Left colon (tissue), 2 donors: ENCODE results near the gene RBMS2. TPM values are rescaled to one million over a fixed set of nuclear protein-coding genes. Genes with fewer than 3 reads are reported as not detected.
A peak's percentile ranks its signal among the peaks of the same experiment; 100 is the strongest.

Source experiments
- ATAC-seq: fragments of 200-7000 bp; cut with Tn5 transposase; one replicate; pipeline ENCODE4 v1.9.1; 2020; ENCODE audit warnings: mild to moderate bottlenecking, moderate library complexity
- DNase-seq, 2 donors: peaks; one replicate each; pipeline ENCODE4 v3.0.0-alpha.2; 2020
- intact Hi-C, 2 donors: fragments of 100-400 bp; cut with DNase I in 1 of 2; cut with micrococcal nuclease in 1 of 2; formaldehyde crosslinking; loops; one replicate each; pipeline versions ENCODE4 v1.11.2 to v1.14.0; 2022; cut with DNase I, micrococcal nuclease
- total RNA-seq, 2 donors: library from RNA; stranded (reverse); fragmentation: NEBNext Ultra II Directional; extraction: Animal tissue kit (Norgen Biotek cat#: 25700); gene quantifications; one replicate each; pipeline ENCODE4 v1.2.1, GENCODE V29; 2021
- donor health status: DM: no; HTN: no; CAD: no.
- donor health status: DM: yes; HTN: yes; CAD: no.

The RBMS2 gene
- total RNA-seq, 2 donors from 2014 or later, result 33.9 to 40.2 TPM

DNA sequence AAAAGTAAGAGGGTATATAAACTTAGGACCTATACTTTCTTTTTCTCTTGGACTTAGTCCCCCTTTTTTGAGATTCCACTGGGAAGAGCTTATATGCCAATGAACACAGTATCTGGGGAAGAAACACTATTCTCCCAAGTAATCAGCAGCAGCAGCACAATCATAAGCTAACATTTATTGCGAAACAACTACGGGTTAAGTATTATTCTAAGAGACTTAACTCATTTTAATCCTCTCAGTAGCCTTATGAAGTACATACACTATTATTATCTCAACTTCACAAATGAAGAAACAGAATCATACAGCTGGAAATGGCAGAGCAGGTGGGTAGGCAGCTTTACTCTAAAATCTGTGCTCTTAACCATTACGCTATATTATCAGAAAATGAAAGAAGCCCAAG lies 80.6 kb downstream of the RBMS2 start:
- intact Hi-C loops, result no loop called here
- DNase-seq, result no peak
- no peak for ATAC-seq

DNA sequence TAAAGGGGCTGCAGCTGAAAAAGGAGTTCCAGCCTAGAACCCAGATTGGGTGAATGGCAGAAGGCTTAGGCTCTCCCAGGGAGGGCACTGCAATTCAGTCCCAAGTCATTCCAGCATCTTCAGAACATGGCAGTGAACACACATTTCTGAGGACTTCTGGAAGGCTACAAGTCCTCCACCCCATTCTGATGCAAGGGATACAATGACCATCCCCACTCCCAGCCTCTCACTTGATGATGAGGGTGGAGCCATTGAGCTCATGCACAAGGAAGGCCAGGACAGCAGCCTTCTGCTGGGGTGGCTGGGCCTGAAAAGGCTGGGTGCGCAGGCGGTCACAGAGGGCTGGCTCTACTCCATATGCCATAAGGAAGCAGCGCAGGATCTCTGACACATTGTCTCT lies 82.7 kb downstream of the RBMS2 start:
- peak; percentile 10 for ATAC-seq
- intact Hi-C loops, result no loop called here

DNA sequence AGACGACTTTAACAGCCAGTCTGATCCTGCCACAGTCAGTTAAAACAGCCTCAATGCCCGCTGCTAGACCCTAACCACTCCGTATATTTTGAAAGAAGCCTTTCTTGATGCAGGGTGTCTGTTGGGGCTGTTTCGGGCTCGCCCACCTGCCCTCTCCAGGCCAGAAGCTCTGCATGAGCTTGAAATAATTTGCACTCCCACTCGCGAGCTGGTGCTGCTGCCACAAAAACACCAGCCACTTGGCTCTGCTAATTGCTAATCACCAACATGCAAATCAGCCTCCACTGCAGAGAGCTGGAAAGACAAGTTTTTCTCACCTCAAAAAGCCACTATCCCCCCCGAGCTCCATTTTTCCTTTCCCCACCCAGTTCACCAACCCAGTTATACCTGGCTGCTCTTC lies 93.0 kb downstream of the RBMS2 start:
- ATAC-seq, result no peak
- intact Hi-C loops, result no loop called here
- no peak for DNase-seq

More for the DNA sequence above, 82.7 kb downstream of the RBMS2 start:
- DNase-seq, result no peak

DNA sequence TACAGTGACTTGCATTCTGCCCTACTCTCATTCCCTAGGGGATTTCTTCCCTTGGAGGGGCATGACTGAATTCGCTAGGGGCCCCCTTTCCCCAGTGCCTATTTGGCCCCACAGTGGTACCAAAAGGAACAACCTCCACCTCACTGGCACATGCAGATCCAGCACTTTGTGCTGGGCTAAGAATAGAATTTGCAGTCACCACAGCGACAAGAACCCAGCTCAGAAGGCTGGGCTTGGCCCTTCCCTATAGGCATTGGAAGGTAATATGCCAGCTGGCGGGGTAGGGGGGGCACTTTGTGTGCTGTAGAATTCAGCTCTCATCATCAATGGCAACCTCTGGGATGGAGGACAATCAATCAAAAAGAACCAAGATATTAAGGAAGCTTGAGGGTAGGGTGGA lies 94.6 kb downstream of the RBMS2 start:
- ATAC-seq, result no peak
- DNase-seq, result no peak
- intact Hi-C loops, result no loop called here

DNA sequence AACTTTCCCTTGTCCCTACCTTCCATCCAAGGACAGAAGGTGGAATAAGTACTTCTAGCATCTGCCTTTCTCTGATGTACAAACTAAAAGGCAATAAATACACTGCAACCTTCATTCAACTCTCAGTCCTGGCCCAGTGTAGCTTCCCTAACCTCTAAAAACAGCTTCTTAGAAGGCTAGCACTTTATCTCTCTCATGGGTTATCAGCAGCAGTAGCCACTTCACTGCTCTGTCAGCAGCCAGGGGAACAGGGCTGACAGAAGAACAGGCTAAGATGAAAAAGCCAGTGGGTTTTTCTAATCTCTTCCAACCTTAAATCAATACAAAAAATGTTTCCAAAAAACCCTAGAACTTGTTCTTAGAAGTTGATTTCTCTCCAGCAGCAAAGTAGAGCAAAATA lies 95.3 kb downstream of the RBMS2 start:
- ATAC-seq (no peak), DNase-seq (no peak)
- intact Hi-C loops, result no loop called here

DNA sequence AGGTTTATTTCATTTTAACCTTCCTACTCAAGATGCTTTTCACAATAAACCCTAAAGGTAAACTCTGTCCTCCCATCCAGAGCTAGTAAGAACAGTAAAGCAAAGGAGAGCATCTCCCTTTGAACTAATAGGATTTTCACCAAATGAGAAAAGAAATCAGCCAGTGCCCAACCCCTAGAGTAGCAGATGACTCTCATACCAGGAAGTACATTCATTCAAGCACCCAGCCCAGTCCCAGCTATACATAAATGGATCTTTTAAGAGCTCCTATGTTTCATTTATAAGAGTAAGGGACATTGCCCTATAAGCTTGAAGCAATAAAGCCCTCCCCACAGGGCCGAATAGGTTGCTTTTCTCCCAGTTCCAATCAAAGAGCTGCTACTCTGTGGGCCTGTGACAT lies 100.9 kb downstream of the RBMS2 start:
- DNase-seq (no peak), ATAC-seq (peak; percentile 86)
- intact Hi-C loops, result no loop called here

DNA sequence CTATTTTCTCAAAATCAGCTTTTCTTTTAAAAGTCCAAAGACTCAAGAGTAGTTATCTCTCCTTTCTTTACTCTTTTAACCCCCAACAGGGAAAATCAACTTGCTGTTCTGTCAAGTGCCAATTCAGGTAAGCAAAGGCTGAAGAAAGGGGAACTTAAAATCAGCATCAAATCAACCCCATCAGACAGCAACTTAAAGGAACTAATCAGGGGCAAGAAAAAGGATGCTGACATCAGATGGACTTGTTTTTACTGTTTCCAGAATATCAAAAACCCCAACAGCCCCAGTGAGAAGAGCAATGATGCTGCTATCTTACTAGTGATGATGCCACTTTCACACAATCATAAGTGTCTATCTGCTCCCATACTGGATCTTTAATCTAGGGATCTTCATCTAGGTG lies 105.1 kb downstream of the RBMS2 start:
- ATAC-seq, result no peak
- DNase-seq, result no peak
- intact Hi-C loops, result no loop called here

DNA sequence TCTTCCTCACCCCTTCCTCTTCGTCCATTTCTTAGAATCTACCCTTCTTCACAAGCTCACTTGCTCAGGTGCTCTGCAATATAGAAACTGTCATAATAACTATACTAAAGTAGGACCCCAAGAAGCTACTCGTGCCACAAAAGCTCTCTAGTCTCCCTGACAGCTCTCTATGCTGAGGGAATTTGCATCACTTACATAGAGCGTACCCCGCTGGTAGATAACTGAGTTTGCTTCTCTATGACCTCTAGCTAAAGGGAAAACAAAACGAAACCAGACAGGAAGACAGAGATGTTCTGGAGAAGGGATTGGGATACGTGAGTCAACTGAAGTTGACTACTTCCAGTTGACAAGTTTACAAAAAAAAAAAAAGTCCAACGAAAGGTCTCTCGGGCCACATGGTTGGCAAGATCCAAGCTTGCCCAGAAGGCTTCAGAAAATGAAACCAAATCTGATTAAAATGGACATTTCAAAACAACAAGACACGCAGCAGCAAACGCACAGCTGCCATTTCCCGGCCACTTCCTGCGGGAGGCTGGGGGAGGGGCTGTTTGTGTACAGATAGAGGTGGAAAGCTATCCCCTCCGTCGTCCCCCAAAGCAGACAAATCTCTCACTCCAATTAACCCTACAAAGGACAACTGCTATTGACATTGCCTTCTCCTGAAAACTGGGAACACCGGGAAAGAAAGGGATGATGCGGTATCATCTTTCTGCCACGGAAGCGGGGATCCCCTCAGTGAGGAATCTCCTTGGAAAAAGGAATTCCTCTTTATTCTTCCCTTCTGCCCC lies 107.2 kb downstream of the RBMS2 start:
- peak; percentile 24 for ATAC-seq
- DNase-seq, result peak; percentile 76 to 83
- intact Hi-C loops, result no loop called here

DNA sequence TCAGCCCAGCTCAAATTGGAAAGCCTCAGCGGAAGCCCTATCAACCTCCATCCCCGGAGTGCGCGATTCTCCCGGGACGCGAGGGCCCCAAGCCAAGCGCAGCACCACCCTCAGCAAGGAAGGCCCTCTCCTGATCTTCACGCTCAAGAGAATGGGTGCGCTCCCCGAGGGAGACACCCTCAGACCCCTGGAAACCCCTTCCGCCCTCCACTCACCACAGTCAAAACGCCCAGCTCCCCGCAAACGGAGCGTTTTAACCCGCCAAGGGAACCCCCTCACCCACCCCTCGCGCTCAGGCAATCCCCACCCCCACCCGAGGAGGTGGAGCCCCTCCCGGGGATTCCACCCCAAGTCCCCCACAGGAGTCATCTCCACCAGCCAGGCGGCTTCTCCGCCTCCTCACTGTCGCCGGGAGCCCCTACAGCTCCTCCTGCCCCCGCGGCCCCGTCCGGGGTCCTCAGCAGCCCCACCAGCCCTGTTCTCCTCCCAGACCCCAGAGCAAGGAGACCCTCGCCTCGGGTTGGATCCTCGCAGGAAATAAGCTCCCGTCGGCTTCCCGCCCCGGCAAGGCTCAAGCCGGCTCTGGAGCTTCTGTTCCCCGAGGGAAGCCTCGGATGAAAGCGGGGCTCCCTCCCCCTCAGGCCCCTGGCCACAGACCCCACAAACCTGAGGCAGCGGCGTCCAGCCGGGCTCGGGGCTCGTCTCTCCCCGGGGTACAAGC lies 108.0 kb downstream of the RBMS2 start:
- ATAC-seq, result peak; percentile 33
- DNase-seq, result peak; percentile 40 to 42
- intact Hi-C loops, result loop anchor here in 1 of 2 donors (5.0 to 10.0 kb wide), 2 partner anchors 55 to 107 kb away; partner anchors contain the start of genes PTGES3 and RBMS2

DNA sequence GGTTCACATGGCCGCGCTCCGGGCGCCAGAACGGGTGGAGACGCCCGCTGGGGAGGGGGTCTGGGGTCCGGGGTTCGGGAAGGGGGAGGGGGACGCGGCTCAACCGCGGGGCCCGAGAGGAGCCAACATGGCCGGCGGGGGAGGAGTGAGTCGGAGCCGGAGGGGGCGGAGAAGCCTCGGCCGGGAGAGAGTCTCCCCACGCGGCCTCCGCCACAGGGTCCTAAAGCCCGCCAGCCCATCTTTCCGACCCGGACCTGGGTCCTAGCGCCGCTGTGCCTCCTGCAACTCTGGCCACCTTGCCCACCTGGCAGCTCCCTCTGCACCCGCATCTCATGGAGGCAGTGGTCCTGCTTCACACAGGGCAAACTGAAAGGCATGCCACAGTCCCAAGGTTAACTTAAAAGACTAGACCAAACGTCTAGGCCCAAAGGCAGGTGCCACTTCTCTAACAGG lies 108.6 kb downstream of the RBMS2 start, which contains the start of gene BAZ2A:
TSS of gene BAZ2A (minus strand) at position 147 of the 453 bp plus-strand sequence. CDS start 12,796 bp downstream, outside the sequence.
- ATAC-seq (peak; percentile 68), DNase-seq (peak; percentile 91 to 94)
- intact Hi-C loops, result loop anchor here in 1 of 2 donors (5.0 to 10.0 kb wide), 2 partner anchors 55 to 108 kb away; partner anchors contain the start of genes PTGES3 and RBMS2

DNA sequence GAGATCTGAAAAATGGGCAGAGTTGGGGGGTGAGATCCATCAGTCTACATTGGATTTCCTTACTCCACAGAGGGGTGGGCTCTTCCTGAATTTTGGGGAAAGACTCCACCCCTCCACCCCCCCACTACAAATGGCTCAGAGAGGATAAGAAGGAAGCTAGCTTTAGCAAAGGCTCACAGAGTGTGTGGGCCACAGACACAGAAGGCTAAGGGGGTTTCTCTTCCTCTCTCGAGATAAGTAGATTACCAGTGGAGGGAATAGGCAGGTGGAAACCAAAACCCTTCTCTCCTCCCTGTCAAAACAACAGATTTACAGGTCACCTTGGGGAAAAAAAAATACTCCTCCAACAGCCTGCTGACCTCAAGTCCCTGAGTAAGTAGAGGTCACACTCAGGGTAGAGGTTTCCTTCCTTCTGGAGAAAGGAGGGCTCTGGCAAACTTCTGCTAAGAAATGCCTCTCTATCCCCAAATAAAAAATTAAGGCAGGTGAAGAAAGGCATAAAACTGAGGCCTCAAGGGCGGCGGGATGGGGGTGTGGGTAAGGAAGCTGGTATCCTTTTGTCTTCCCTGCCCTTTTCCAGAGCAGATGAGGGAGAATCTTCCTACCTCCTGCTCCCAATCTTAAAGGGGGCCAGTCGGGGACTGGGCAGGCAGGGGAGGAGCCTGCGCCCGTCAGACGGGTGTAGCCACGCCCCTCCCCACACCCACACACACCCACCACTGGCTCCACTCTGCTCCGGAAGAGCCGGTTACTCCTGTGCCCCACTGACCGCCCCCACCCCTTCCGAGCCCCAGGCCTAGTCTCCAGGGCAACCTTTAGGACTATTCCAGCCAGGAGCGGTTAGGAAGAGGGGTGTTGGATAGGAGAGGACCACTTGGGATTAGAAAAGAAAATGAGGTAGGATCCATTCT lies 110.4 kb downstream of the RBMS2 start:
- peak; percentile 25 for ATAC-seq
- intact Hi-C loops, result loop anchor here in 1 of 2 donors (5.0 to 10.0 kb wide), 2 partner anchors 53 to 110 kb away; partner anchors contain the start of genes PTGES3 and RBMS2
- DNase-seq, result peak; percentile 89 to 91

DNA sequence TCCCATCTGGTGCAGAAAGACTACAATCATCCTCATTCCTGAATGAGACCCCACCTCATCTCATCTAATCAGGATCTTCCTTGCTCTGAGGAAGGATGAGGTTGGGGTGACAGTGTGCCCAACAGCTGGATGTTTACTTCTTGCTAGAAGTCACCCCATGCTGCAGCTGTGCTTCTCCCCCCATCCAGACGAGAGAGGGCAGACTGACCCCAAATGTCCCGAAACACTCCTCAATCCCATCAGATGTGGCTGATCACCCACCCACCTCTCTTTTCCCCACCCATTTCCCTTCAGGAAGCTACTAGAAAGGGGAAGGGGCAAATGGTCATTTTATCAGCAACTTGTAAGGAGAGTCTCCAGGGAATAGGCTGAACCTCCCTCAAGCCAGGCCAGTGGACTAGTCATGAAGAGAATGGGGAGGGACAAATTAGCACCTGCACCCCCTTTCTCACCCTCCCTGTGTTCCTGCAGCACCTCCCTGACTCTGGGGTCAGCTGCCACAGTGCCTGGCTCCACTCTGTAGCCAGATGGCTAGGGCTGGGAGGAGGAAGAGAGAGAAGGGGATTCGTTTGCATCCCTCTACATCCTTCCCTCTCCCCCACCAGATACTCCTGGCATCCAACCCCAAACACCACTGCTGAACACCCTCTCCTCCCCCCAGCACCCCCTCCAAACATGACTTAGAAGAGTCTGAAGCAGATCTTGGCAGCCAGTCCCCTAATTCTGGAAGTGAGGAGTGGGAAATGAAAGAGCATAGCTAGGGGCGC lies 111.3 kb downstream of the RBMS2 start:
- DNase-seq (peak in 1 of 2 donors; percentile 42), ATAC-seq (no peak)
- intact Hi-C loops, result loop anchor here in 1 of 2 donors (5.0 to 10.0 kb wide), 2 partner anchors 52 to 111 kb away; partner anchors contain the start of genes PTGES3 and RBMS2

DNA sequence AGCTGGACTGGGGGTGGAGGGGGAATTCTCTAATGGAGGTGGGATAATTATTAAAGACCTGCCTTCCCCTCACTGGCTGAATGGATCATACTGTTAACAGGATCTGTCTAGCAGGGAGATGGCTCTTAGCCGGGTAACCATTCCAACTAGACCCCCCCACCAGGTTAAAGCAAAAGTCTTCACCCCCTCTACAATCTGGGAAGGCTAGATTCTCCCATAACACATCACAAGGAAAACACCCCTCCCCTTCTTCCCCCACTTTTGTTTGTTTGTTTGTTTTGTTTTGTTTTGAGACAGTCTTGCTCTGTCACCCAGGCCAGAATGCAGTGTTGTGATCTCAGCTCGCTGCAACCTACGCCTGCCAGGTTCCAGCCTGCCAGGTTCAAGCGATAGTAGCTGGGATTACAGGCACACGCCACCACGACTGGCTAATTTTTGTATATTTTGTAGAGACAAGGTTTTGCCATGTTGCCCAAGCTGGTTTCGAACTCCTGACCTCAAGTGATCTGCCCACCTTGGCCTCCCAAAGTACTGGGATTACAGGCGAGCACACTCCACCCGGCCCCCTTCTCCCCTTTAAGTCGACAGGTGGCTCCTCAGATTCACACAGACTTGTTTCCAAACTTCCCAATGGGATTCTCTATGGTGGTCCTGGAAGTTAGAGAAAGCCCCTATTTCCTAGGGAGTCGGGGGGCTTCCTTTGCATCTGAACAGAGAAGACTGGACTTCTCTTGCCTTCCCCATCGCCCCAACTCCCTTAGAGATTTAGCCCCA lies 112.0 kb downstream of the RBMS2 start:
- intact Hi-C loops, result loop anchor here in 1 of 2 donors (5.0 to 10.0 kb wide), 2 partner anchors 51 to 111 kb away; partner anchors contain the start of genes PTGES3 and RBMS2
- ATAC-seq, result no peak
- DNase-seq, result no peak

DNA sequence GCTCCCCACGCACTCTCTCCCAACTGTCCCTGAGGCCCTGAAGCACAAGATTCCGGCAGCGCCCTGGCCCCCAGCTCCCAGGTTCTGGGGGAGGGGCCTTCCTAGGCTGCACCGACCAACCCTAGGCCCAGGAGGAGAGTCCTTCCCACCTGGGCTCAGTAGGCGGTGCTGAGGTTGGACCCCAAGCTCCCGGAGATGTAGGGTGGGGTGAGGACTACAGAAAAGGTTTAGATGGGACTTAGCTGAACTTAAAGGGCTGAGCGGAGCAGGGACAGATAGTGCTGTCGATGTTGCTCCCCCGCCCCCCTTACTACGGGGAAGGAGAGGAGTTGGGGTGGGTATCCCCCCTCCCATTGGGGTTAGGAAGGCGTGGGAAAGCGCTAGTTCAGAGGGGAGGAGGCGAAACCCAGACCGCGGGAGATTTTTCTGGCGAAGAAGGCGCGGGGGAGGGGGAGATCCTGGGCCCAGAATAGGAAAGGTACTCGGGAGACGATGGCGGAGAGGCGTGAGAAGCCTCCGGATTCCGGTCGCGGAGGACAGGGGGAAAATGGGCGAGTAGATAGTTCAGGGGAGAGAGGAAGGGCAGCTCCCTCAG lies 112.7 kb downstream of the RBMS2 start:
- peak; percentile 26 for ATAC-seq

DNA sequence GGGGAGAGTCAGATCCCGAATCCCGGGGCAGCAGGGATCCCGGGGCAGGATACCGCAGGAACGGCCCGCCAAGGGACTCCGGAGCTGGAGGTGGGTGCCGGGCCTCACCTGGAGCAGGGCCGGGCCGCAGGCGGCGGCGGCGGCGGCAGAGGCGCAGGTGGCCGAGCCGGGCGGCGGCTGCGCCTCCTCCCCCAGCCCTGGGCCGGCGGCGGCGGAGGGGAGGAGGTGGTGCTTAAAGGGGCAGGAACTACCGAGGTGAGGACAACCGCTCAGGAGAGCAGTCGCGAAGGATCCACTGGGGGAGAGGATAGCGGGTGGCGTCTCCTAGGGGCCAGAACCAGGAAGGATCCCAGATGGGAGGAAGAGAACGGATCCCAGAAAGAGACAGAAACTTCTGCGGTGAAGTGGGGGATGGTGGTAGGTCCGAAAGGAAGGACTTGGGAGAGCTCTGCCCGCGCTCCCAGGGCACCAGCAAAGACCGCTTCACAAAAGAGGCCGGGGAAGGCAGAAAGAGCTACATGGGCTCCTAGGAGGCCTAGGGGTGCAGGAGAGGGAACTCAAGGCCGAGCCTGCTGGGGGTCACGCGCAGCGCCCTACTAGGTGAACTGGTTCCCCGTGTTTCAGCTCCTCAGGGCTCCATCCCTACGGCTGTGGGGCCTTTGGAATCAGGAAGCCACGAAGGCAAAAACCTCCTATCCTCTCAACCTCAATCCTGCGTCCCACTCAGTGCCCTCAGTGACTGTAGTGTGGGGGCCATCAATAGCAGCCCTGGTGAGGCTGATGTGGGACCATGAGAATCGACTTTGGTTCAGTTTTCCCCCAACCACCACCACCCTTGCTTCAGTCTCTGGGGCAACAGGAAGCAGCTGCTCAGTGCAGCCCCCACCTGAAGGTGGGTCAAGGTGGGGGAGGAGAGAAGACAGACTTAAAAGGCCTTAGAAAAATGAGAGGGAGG lies 113.5 kb downstream of the RBMS2 start:
- ATAC-seq, result peak; percentile 52
- intact Hi-C loops, result loop anchor here in 1 of 2 donors (5.0 to 10.0 kb wide), 2 partner anchors 50 to 113 kb away; partner anchors contain the start of genes PTGES3 and RBMS2
- peak; percentile 86 to 91 for DNase-seq

More for the DNA sequence above, 112.7 kb downstream of the RBMS2 start:
- DNase-seq, result peak; percentile 77 to 88
- intact Hi-C loops, result loop anchor here in 1 of 2 donors (5.0 to 10.0 kb wide), 2 partner anchors 50 to 112 kb away; partner anchors contain the start of genes PTGES3 and RBMS2
